Uterus (tissue), 2 donors: ENCODE measurements around the gene LRRN2.

Experiments used
- POLR2A ChIP-seq, 2 donors: fragments of 450-650 bp; IDR thresholded peaks; one replicate each; pipeline ENCODE4 v1.6.1; 2016; ENCODE audit warnings: antibody characterized with exemption in 2 of 2, mild to moderate bottlenecking in 1 of 2, moderate library complexity in 1 of 2
- TF ChIP-seq, protein P1 (sequence below), 4 experiments: fragments of 200-600 bp in 2 of 4; fragments of 450-650 bp in 2 of 4; sonication (generic) in 2 of 4; IDR thresholded peaks; one replicate each; pipeline ENCODE4 v1.5.1; 2016 to 2019; ENCODE audit warnings: antibody characterized with exemption in 4 of 4, mild to moderate bottlenecking in 2 of 4, moderate library complexity in 1 of 4

GRCh38 chr1:204579681-204580080 lies 105.9 kb downstream of the LRRN2 start:
- TF ChIP-seq, protein P1, sequence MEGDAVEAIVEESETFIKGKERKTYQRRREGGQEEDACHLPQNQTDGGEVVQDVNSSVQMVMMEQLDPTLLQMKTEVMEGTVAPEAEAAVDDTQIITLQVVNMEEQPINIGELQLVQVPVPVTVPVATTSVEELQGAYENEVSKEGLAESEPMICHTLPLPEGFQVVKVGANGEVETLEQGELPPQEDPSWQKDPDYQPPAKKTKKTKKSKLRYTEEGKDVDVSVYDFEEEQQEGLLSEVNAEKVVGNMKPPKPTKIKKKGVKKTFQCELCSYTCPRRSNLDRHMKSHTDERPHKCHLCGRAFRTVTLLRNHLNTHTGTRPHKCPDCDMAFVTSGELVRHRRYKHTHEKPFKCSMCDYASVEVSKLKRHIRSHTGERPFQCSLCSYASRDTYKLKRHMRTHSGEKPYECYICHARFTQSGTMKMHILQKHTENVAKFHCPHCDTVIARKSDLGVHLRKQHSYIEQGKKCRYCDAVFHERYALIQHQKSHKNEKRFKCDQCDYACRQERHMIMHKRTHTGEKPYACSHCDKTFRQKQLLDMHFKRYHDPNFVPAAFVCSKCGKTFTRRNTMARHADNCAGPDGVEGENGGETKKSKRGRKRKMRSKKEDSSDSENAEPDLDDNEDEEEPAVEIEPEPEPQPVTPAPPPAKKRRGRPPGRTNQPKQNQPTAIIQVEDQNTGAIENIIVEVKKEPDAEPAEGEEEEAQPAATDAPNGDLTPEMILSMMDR (IDR thresholded peaks at IDR 0.05), result no peak
- no peak for TF ChIP-seq POLR2A (IDR thresholded peaks at IDR 0.05)
